Vagina (tissue), 2 donors: ENCODE data around the gene CDH13.

Source experiments
- POLR2A ChIP-seq, 2 donors: fragments of 450-650 bp; IDR thresholded peaks; one replicate each; pipeline ENCODE4 v1.6.1; 2017; ENCODE audit warnings: antibody characterized with exemption in 2 of 2, mild to moderate bottlenecking in 2 of 2, moderate library complexity in 2 of 2
- POLR2AphosphoS5 ChIP-seq, 2 donors: sonication (generic); formaldehyde crosslinking; IDR thresholded peaks; one replicate each; pipeline ENCODE4 v1.9.0; 2017; ENCODE audit warnings: antibody characterized with exemption in 2 of 2, mild to moderate bottlenecking in 2 of 2, low read depth in 1 of 2; ENCODE audit not compliant: insufficient read depth in 1 of 2
- TF ChIP-seq, protein P1 (sequence below), 3 experiments: fragments of 450-650 bp in 2 of 3; fragments of 200-600 bp in 1 of 3; sonication (generic) in 1 of 3; IDR thresholded peaks; one replicate each; pipeline ENCODE4 v1.5.1; 2017 to 2019; ENCODE audit warnings: antibody characterized with exemption in 3 of 3, mild to moderate bottlenecking in 2 of 3, moderate library complexity in 2 of 3

DNA sequence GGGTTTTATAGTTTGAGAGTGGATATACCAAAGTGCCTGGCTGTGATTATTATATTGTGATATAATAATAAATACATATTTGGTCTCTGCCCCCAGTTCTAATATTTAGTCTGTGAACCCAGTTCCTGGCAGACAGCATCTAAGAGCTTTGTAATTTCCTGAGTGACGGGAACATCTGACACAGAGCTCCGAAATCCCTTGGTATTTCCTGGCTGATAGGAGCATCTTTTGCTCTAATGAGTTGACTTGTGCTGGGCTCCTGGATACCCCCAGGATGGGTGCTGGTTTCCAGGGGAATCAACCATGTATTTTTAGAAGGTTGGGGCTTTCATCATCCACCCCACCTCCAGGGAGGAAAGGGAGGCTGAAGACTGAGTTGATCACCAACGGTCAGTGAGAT, 187.3 kb downstream of the CDH13 start:
- TF ChIP-seq, protein P1, sequence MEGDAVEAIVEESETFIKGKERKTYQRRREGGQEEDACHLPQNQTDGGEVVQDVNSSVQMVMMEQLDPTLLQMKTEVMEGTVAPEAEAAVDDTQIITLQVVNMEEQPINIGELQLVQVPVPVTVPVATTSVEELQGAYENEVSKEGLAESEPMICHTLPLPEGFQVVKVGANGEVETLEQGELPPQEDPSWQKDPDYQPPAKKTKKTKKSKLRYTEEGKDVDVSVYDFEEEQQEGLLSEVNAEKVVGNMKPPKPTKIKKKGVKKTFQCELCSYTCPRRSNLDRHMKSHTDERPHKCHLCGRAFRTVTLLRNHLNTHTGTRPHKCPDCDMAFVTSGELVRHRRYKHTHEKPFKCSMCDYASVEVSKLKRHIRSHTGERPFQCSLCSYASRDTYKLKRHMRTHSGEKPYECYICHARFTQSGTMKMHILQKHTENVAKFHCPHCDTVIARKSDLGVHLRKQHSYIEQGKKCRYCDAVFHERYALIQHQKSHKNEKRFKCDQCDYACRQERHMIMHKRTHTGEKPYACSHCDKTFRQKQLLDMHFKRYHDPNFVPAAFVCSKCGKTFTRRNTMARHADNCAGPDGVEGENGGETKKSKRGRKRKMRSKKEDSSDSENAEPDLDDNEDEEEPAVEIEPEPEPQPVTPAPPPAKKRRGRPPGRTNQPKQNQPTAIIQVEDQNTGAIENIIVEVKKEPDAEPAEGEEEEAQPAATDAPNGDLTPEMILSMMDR (IDR thresholded peaks at IDR 0.05), result no peak
- TF ChIP-seq POLR2A (IDR thresholded peaks at IDR 0.05) (no peak), POLR2AphosphoS5 (IDR thresholded peaks at IDR 0.05; ENCODE audit: insufficient read depth in 1 of 2, low read depth in 1 of 2) (no peak)
